Central memory CD4-positive, alpha-beta T cell (primary cell): ENCODE results near the gene HSPA14.
A peak's percentile ranks its signal among the peaks of the same experiment; 100 is the strongest.
"Not testable (repeated sequence)": the region's sequence is repeated elsewhere in the genome, so short reads cannot be mapped to it uniquely, and the experiment has no call there.

Experiments used
- DNase-seq: peaks from one replicate; pipeline ENCODE4 v3.0.0; 2022
- total RNA-seq, 3 experiments: gene quantifications; one replicate each; lab custom pipeline; 2026; lab: John Stamatoyannopoulos, UW

The HSPA14 gene
- total RNA-seq: 20.4 to 61.1 (median 21.6) reads per million in 3 experiments

DNA sequence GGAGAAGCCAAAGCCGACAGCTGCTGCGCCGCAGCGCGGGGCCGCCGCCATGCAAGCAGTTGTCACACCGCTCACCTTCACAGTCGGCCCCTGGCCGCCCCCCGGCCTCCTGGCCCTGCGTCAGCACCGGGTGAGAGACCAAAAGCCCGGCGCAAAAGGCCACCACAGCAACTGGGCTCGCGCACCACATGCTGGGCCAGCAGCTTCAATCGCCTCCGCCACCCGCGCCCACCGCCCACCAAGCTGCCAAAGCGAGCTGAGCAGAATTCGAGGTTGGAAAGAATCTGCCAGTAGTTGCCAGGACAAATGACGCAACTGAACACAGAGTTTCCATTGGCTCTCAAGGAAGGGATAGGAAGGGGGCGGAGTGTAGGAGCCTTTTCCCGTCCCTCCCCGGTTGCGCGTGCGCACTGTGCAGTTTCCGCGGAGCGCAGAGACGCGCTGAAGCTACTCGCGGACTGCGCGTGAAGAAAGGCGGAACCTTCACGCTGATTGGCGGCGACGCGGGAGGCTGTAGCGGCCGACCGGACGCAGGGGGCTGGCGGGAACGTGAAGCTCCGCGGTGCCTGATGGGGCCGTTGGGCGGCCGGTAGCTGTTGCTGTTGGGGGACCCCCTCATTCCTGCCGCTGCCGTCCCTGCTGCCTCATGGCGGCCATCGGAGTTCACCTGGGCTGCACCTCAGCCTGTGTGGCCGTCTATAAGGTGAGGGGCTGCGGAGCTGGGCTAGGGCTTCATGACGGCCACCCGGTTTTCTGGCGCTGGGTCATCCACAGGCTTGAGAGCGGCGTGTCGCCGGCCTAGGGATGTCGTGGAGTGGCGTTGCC is at the start of gene HSPA14, which contains the start of the genes CDNF and MSANTD7:
HSPA14 (plus strand) TSS at position 550 of the 825 bp plus-strand sequence; CDS start at position 647, 97 bp downstream.
CDNF (minus strand) TSS at position 281 of the 825 bp plus-strand sequence; CDS start at position 190, 91 bp downstream.
MSANTD7 (plus strand) TSS at position 550 of the 825 bp plus-strand sequence. CDS start 3,979 bp downstream, outside the sequence.
- peak; percentile 99 for DNase-seq

DNA sequence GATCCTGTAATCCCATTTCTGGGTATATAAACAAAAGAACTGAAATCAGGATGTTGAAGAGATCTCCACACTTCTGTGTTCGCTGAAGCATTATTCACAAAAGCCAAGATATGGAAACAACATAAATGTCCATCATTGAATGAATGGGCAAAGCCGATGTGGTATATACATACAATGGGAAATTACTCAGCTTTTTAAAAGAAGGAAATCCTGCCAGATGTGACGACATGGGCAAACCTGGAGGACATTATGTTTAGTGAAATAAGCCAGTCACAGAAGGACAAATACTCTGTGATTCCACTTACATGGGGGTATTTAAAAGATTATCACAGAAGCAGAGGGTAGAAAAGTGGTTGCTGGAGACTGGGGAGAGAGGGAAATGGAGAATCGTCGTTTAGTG is 39.5 kb upstream of the HSPA14 start:
- no peak for DNase-seq

DNA sequence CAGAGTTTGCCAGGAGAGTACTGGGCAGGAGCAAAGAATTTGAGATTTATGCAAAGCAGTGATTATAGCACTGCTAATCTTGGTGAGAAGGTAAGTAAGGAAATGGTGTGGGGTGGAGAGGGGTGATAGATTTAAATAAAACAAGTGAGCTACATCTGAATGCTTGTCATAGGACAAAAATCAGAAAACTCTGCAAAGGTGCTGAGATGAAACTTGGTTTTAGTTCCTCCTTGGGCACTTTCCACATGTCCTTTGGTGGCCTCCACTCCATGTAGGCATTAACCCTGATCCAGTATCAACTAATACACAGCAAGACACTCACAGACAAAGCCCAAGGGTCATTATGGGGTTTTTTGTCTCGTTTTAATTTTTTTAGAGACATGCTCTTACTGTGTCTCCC is 37.7 kb upstream of the HSPA14 start:
- DNase-seq: no peak

- DNase-seq: no peak
Observed at GRCh38 chr10:14801723-14802122, 36.4 kb upstream of the HSPA14 start.

- no peak for DNase-seq
Observed at GRCh38 chr10:14803827-14804226, 34.3 kb upstream of the HSPA14 start.

- DNase-seq: no peak
Observed at GRCh38 chr10:14806318-14806717, 31.8 kb upstream of the HSPA14 start.

DNA sequence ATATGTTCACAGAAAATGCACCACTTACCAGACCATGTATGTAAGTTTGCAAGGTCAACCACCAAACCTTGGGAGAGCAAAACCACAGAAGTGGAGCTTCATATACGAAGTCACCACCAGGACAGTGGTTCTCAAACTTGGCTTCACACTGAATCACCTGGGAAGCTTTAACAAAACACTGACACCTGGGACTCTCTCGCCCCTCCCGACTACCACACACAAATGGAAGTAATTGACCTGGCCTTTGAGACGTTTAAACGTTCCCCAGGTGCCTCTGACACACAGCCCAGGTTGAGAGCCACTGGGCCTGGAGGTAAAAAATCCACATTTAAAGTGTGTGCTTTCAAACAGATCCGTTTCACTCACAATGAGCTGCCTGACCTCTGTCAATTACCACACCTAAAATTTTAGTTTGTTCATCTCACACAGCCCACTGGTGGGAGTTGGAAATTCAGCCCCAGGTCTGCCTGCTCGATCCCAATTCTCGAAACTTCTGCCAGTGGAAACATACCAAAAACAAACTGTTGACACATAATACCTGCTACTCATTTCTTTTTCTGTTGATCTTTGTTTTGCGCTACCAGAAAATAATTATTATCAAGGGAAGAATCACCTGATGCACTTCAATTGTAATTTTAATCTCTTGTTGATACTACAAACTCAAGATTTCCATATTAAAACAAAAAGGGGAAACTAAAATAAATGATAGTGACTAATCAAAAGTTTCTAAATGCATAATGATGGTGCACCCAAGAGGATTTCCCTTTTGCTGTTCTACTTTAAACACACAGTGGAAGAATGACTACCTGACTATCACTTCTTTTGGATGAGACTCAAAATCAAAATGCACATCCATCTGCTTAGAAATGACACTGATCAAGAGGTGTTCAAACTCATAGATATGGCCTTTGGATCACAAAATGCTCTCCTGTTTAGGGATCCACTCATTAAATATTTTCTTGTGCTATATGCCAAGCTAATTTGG is 26.8 kb upstream of the HSPA14 start:
- no peak for DNase-seq

- no peak for DNase-seq
Observed at GRCh38 chr10:14812271-14812670, 25.8 kb upstream of the HSPA14 start.

DNA sequence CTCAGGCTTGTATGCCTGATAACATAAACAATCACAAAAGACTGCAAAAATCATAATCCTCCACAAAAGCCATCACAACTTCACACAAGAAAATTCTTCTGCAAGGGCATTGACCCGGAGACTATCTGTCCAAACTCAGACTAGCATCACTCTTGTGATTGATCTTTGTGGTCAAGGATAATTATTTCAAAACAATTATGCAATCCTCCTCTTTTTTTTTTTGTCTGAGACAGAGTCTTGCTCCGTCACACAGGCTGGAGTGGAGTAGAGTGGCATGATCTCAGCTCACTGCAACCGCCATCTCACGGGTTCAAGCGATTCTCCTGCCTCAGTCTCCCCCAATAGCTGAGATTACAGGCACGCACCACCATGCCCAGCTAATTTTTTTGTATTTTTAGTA is 22.4 kb upstream of the HSPA14 start:
- DNase-seq: no peak

GRCh38 chr10:14816717-14817116 is 21.4 kb upstream of the HSPA14 start:
- not testable (repeated sequence) for DNase-seq

GRCh38 chr10:14820010-14820774 is 17.9 kb upstream of the HSPA14 start:
- DNase-seq: no peak

- DNase-seq: no peak
Observed at GRCh38 chr10:14820775-14821154, 17.3 kb upstream of the HSPA14 start.

- no peak for DNase-seq
Observed at GRCh38 chr10:14821635-14822375, 16.3 kb upstream of the HSPA14 start.

GRCh38 chr10:14822879-14823755 is 15.0 kb upstream of the HSPA14 start:
- peak; percentile 28 for DNase-seq

- no peak for DNase-seq
Observed at GRCh38 chr10:14823966-14824365, 14.1 kb upstream of the HSPA14 start.

GRCh38 chr10:14826076-14826829 is 11.9 kb upstream of the HSPA14 start:
- DNase-seq: no peak

DNA sequence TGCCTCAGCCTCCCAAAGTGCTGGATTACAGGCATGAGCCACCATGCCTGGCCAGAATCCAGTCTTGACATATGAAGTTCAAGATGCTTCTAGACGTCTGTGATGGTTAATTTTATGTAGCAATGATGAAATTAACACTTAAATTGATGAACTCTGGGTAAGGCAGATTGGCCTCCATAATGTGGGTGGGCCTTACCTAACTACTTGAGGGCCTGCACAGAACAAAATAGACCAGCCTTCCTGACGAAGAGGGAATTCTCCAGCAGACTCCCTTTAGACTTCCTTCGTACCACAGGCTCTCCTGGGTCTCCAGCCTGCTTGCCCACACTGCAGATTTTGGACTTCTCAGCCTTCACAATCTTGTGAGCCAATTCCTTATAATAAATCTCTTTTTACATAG is 5.0 kb upstream of the HSPA14 start:
- DNase-seq: no peak

- DNase-seq: no peak
Observed at GRCh38 chr10:14836208-14836607, 1.9 kb upstream of the HSPA14 start.

DNA sequence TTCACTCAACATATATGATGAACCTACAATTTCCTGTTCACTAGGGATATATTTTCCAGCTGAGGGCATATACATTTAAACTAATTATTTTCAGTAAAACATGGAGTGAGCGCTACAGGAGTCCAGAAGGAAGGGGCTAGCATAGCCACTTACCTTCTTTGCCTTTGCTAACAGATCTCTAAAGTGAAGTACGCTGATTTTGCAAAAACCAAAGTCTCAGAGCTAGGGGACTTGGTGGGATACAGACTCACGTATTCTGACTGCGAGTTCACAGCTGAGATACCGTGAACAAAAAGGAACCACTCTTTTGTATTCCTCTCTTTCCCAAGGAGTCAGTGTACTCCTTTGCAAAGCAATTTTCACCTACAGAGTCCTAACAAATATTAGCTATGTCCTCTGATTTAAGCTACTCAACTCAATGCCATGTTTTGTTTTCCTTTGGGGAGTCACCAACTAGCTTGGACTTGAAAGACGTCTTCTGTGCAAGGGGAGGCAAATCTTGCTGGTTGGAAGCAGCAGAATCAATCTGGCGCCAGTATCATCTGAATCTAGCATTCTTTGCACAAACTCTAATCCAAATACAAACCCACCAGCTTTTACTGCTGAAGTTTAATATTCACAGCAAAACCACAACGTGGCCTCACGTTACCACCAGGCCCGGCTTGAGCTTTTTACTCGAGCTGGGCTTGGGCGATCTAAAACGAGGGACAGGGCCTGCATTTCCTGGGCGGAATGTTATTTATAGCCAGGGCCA is 926 bp upstream of the HSPA14 start:
- no peak for DNase-seq
